PC-9 (cell line): Measurements from ENCODE around the gene DOCK1. TPM values are rescaled to one million over a fixed set of nuclear protein-coding genes. Genes with fewer than 3 reads are reported as not detected.

Source experiments
- BruUV-seq: library from RNA; stranded (reverse); fragments of 400-500 nt; replicated peaks from 2 replicates; lab custom pipeline; 2021; lab: Mats Ljungman, UMichigan
- CTCF ChIA-PET: fragments of 300-600 bp; sonication (Branson Sonifier 250); formaldehyde crosslinking; loops from one replicate; lab custom pipeline; 2022; ENCODE audit warnings: antibody characterized with exemption; lab: Charles Lee
- POLR2A ChIA-PET: fragments of 300-600 bp; sonication (Branson Sonifier 250); formaldehyde crosslinking; loops from one replicate; lab custom pipeline; 2022; ENCODE audit warnings: antibody characterized with exemption; ENCODE audit not compliant: unreplicated experiment; lab: Charles Lee
- DNase-seq, 2 experiments: peaks; one replicate each; pipeline versions ENCODE4 v3.0.0 to v3.0.0-alpha.2; 2015 to 2022; ENCODE audit warnings: mixed read lengths in 1 of 2
- H2AFZ ChIP-seq: fragments of 200-600 bp; sonication (generic); 2 replicates; pipeline ENCODE4 v1.8.1; 2017; ENCODE audit warnings: antibody characterized with exemption
- H3F3A ChIP-seq: fragments of 200-600 bp; sonication (generic); 2 replicates; pipeline ENCODE4 v1.8.1; 2017; ENCODE audit warnings: antibody characterized with exemption, mild to moderate bottlenecking, low read depth; ENCODE audit not compliant: insufficient read depth
- H3K27ac ChIP-seq: fragments of 200-600 bp; sonication (generic); 2 replicates; pipeline ENCODE4 v1.6.1; 2016; ENCODE audit warnings: mixed run types
- H3K27me3 ChIP-seq: fragments of 200-600 bp; sonication (generic); 2 replicates; pipeline ENCODE4 v1.6.1; 2016; ENCODE audit warnings: low read depth, mixed run types; ENCODE audit not compliant: insufficient read depth
- H3K36me3 ChIP-seq: fragments of 200-600 bp; sonication (generic); 2 replicates; pipeline ENCODE4 v1.6.1; 2016; ENCODE audit warnings: low read depth, mixed run types
- H3K4me1 ChIP-seq: fragments of 200-600 bp; sonication (generic); replicated peaks from 2 replicates; pipeline ENCODE4 v1.6.1; 2016; ENCODE audit warnings: mixed run types; ENCODE audit not compliant: insufficient read depth
- H3K4me2 ChIP-seq: fragments of 200-600 bp; sonication (generic); 2 replicates; pipeline ENCODE4 v1.6.1; 2017; ENCODE audit warnings: mixed run types
- H3K4me3 ChIP-seq: fragments of 200-600 bp; sonication (generic); 2 replicates; pipeline ENCODE4 v1.6.1; 2016; ENCODE audit warnings: mixed run types
- H3K79me2 ChIP-seq: fragments of 200-600 bp; sonication (generic); 2 replicates; pipeline ENCODE4 v1.6.1; 2017; ENCODE audit warnings: low read depth, mixed run types
- H3K9me2 ChIP-seq: fragments of 200-600 bp; sonication (generic); 2 replicates; pipeline ENCODE4 v1.8.1; 2017; ENCODE audit warnings: mild to moderate bottlenecking; ENCODE audit not compliant: insufficient read depth
- H3K9me3 ChIP-seq: fragments of 200-600 bp; sonication (generic); 2 replicates; pipeline ENCODE4 v1.8.1; 2016; ENCODE audit warnings: low read depth; ENCODE audit not compliant: insufficient read depth
- H4K20me1 ChIP-seq: fragments of 200-600 bp; sonication (generic); 2 replicates; pipeline ENCODE4 v1.8.1; 2017; ENCODE audit not compliant: insufficient read depth
- EZH2 ChIP-seq: fragments of 200-600 bp; sonication (generic); IDR thresholded peaks from 2 replicates; pipeline ENCODE4 v1.8.0; 2017; ENCODE audit warnings: antibody characterized with exemption, low read depth
- intact Hi-C: fragments of 100-400 bp; cut with micrococcal nuclease; formaldehyde crosslinking; loops from one replicate; pipeline ENCODE4 v1.10.0; 2022; ENCODE audit not compliant: unreplicated experiment
- total RNA-seq: library from RNA; stranded (reverse); gene quantifications from 2 replicates; pipeline ENCODE4 v1.2.3, GENCODE V29; 2021
- TF ChIP-seq, protein P1 (sequence below): fragments of 200-600 bp; sonication (generic); conservative IDR thresholded peaks from 2 replicates; pipeline ENCODE4 v1.6.1; 2017; ENCODE audit warnings: mixed run types, antibody characterized with exemption, mild to moderate bottlenecking, moderate library complexity

DOCK1 gene
- total RNA-seq, 1 experiment from 2014 or later, result 24.8 TPM

DNA sequence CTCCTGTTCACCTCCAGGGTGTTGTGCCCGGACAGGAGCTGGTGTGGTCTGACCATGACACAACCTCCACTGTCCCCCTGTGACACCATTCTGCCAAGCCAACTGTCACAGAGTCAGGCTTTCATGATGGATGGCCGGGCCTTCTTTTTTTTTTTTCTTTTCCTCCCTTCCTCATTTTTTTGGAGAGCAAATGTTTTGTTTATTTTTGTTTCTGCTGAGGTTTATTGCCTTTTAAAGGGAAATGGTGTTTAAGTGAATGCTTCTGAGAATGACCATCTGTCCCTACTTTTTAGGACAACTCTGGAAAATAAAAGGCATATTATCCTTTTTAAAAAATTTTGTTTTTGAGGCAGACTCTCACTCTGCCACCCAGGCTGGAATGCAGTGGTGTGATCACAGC is 528.8 kb downstream of the DOCK1 start:
- no peak for DNase-seq
- Histone ChIP-seq H2AFZ (no peak overlapping the region), H3K9me2 (no peaks in the 10 kb centered on the region), H3K4me3 (no peak overlapping the region), H4K20me1 (no peaks in the 10 kb centered on the region), H3K4me1 (no peaks in the 10 kb centered on the region), H3F3A (no peaks in the 10 kb centered on the region), H3K36me3 (no peaks in the 10 kb centered on the region), H3K27ac (no peak overlapping the region), H3K4me2 (no peak overlapping the region), H3K9me3 (no peaks in the 10 kb centered on the region), H3K79me2 (no peaks in the 10 kb centered on the region), H3K27me3 (no peaks in the 10 kb centered on the region)
- ChIA-PET CTCF (no interaction called here), POLR2A (no interaction called here)
- TF ChIP-seq, protein P1, sequence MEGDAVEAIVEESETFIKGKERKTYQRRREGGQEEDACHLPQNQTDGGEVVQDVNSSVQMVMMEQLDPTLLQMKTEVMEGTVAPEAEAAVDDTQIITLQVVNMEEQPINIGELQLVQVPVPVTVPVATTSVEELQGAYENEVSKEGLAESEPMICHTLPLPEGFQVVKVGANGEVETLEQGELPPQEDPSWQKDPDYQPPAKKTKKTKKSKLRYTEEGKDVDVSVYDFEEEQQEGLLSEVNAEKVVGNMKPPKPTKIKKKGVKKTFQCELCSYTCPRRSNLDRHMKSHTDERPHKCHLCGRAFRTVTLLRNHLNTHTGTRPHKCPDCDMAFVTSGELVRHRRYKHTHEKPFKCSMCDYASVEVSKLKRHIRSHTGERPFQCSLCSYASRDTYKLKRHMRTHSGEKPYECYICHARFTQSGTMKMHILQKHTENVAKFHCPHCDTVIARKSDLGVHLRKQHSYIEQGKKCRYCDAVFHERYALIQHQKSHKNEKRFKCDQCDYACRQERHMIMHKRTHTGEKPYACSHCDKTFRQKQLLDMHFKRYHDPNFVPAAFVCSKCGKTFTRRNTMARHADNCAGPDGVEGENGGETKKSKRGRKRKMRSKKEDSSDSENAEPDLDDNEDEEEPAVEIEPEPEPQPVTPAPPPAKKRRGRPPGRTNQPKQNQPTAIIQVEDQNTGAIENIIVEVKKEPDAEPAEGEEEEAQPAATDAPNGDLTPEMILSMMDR, result no peak
- no peak for TF ChIP-seq EZH2
- BruUV-seq, result no TSS peak
- intact Hi-C loops, result no loop called here

GRCh38 chr10:127435246-127435645 is 530.0 kb downstream of the DOCK1 start:
- intact Hi-C loops, result no loop called here
- H3K36me3 ChIP-seq, result no peaks in the 10 kb centered on the region
- CTCF ChIA-PET, result no interaction called here
- H3K9me2 ChIP-seq, result no peaks in the 10 kb centered on the region
- no peak for TF ChIP-seq EZH2
- TF ChIP-seq, protein P1, result no peak
- H3K4me3 ChIP-seq, result no peak overlapping the region
- H3K9me3 ChIP-seq, result no peaks in the 10 kb centered on the region
- H3K4me1 ChIP-seq, result no peaks in the 10 kb centered on the region
- BruUV-seq, result no TSS peak
- no peaks in the 10 kb centered on the region for H3F3A ChIP-seq
- H4K20me1 ChIP-seq, result no peaks in the 10 kb centered on the region
- H3K79me2 ChIP-seq, result no peaks in the 10 kb centered on the region
- no peak for DNase-seq
- no peaks in the 10 kb centered on the region for H3K27me3 ChIP-seq
- H3K27ac ChIP-seq, result no peak overlapping the region
- H2AFZ ChIP-seq, result no peak overlapping the region
- POLR2A ChIA-PET, result no interaction called here
- H3K4me2 ChIP-seq, result no peak overlapping the region

DNA sequence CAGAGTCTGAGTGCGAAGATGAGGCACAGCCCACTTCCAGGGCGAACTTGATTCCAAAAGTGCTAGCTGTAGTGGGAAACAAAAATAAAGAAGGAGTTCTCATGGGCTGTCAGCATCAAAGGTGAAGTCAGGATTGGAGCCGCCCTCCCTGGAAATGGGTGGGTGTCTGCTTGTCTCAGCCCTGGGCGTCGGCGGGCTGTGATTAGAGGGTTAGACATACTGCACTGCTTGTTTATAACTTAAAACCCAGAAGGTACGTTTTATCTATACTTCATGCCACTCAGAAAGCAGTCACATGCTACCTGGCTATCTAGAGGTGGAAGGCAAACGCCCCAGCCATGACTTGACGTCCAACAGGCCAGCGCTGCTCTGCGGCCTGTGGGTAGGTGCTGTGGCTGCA is 535.1 kb downstream of the DOCK1 start:
- Histone ChIP-seq H3K4me1 (no peaks in the 10 kb centered on the region), H3K79me2 (no peaks in the 10 kb centered on the region), H3K36me3 (no peaks in the 10 kb centered on the region), H3K27ac (no peak overlapping the region), H3K4me2 (no peak overlapping the region), H3K9me3 (no peaks in the 10 kb centered on the region), H3F3A (no peaks in the 10 kb centered on the region), H3K4me3 (no peak overlapping the region), H3K27me3 (no peaks in the 10 kb centered on the region), H2AFZ (no peak overlapping the region), H4K20me1 (no peaks in the 10 kb centered on the region), H3K9me2 (no peaks in the 10 kb centered on the region)
- CTCF ChIA-PET, result no interaction called here
- TF ChIP-seq, protein P1, result no peak
- no peak for TF ChIP-seq EZH2
- POLR2A ChIA-PET, result no interaction called here
- DNase-seq, result no peak
- intact Hi-C loops, result no loop called here
- BruUV-seq, result no TSS peak
